GM19351 (cell line): ENCODE measurements around the gene TOR1B.
A peak's percentile ranks its signal among the peaks of the same experiment; 100 is the strongest.
"Not testable (repeated sequence)": the region's sequence is repeated elsewhere in the genome, so short reads cannot be mapped to it uniquely, and the experiment has no call there.

Source experiments
- ATAC-seq: cut with Tn5 transposase; IDR thresholded peaks from one replicate; pipeline ENCODE4 v1.9.1; 2021; ENCODE audit warnings: mild to moderate bottlenecking, moderate library complexity; ENCODE audit not compliant: unreplicated experiment

TOR1B gene, protein sequence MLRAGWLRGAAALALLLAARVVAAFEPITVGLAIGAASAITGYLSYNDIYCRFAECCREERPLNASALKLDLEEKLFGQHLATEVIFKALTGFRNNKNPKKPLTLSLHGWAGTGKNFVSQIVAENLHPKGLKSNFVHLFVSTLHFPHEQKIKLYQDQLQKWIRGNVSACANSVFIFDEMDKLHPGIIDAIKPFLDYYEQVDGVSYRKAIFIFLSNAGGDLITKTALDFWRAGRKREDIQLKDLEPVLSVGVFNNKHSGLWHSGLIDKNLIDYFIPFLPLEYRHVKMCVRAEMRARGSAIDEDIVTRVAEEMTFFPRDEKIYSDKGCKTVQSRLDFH

DNA sequence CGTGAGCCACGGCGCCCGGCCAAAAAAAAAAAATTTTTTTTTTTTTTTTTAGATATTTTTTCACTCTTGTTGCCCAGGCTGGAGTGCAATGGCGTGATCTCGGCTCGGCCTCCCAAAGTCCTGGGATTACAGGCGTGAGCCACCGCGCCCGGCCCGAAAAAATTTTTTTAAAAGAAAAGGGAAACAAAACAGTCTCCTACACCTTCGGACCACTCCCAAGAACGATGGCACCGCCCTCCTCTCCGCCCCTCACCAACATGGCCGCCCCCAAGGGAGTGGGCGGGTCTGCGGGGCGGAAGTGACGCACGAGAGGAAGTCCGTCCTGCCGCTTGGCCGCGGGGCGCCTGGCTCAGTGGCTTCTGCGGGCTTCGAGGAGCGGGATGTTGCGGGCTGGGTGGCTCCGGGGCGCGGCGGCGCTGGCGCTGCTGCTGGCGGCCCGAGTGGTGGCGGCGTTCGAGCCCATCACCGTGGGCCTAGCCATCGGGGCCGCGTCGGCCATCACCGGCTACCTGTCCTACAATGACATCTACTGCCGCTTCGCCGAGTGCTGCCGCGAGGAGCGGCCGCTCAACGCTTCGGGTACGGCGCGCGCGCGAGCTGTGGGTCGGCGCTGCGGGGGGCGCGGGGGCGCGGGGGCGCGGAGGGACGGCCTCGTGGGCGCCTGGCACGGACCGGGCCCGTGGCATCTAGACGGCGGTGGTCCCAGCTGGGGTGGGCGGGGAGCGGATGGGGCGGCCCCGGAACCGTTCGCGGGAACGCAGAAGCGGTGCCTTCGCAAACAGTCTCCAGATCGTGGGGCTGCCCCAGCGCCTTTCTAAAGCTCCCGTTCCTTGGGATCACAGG lies at the start of gene TOR1B:
TOR1B (plus strand) TSS at position 352 of the 843 bp plus-strand sequence; CDS start at position 381, 29 bp downstream.
- ATAC-seq = peak; percentile 95

GRCh38 chr9:129755151-129755550 lies 47.8 kb upstream of the TOR1B start:
- no peak for ATAC-seq

- ATAC-seq = no peak
Measured at GRCh38 chr9:129756191-129756590, 46.8 kb upstream of the TOR1B start.

DNA sequence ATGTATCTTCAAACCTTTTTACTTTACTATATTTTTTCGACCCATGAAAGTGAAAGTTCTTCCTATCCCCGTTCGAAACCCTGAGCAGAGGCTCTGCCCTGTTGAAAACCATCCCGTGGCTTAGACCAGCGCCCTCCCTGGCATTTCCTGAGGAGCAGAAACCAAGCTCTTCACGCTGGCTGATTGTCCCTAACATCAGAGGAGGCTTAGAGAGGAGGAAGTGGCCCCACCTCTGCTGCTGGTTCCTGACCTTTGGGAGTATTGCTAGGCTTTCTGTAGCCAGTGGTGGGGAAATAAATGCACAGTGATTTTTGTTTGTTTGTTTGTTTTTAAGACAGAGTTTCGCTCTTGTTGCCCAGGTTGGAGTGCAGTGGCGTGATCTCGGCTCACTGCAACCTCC lies 45.9 kb upstream of the TOR1B start:
- no peak for ATAC-seq

GRCh38 chr9:129759319-129759718 lies 43.7 kb upstream of the TOR1B start:
- no peak for ATAC-seq

GRCh38 chr9:129759804-129760502 lies 43.0 kb upstream of the TOR1B start:
- ATAC-seq = no peak

DNA sequence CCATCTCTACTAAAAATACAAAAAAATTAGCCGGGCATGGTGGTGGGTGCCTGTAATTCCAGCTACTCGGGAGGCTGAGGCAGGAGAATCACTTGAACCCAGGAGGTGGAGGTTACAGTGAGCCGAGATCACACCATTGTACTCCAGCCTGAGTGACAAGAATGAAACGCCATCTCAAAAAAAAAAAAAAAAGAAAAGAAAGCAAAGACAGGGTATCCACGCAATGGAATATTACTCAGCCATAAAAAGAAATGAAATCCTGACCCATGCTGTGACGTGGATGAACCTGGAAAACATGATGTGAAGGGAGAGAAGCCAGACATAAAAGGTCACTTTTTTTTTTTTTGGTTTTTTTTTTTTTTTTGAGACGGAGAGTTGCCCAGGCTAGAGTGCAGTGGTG lies 42.2 kb upstream of the TOR1B start:
- not testable (repeated sequence) for ATAC-seq

GRCh38 chr9:129761293-129761900 lies 41.6 kb upstream of the TOR1B start:
- no peak for ATAC-seq

- ATAC-seq = no peak
Measured at GRCh38 chr9:129761901-129762369, 41.0 kb upstream of the TOR1B start.

DNA sequence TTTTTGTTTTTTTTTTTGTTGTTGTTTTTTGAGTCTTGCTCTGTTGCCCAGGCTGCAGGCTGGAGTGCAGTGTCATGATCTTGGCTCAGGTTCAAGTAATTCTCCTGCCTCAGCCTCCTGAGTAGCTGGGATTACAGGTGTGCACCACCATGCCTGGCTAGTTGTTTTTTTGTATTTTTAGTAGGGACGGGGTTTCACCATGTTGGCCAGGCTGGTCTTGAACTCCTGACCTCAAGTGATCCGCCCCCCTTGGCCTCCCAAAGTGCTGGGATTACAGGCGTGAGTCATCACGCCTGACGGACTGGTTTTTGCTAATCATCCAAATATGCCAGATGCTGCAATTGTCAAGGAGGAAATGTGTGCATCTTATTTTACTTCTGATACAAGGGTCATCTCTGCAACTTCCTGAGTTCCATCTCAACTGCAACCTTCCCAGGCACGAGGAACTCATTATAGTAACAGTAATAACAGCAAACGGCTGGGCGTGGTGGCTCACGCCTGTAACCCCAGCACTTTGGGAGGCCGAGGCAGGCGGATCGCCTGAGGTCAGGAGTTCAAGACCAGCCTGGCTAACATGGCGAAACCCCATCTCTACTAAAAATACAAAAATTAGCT lies 40.5 kb upstream of the TOR1B start:
- not testable (repeated sequence) for ATAC-seq

DNA sequence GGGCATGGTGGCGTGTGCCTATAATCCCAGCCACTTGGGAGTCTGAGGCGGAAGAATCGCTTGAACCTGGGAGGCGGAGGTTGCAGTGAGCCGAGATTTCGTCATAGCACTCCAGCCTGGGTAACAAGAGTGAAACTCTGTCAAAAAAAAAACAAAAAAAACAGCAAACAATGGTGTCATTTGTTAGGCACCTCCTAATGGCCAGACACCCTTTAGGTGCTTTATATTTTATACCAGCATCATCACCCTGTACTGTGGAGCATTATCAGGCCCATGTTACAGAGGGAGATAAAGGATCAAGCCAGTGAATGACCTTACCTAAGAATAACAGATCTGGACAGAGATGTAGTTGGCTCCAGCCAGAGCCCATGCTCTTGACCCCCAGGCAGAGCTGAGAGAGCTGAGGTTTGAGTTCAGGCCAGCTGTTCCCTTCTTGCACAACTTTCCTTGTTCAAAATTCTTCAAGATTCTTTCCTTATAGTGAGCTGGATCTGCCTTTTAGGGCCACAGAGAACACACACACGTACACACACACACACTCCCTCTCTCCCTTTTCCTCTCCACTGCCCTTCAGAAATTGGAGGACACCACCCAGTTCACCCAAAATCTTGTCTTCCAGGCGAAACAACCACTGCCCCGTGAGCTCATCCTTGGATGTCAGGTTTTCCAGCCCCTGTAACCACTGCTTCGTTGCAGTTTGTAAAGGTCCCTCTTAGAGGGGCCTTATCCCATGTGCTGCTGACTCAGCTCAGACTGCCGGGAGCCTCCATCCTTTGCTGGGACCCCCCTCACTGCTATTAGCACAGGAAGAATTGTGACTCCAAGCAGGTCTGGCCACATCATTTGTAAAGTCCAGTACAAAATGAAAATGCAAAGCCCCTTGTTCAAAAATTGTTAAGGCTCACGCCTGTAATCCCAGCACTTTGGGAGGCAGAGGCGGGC lies 39.7 kb upstream of the TOR1B start:
- ATAC-seq = no peak

DNA sequence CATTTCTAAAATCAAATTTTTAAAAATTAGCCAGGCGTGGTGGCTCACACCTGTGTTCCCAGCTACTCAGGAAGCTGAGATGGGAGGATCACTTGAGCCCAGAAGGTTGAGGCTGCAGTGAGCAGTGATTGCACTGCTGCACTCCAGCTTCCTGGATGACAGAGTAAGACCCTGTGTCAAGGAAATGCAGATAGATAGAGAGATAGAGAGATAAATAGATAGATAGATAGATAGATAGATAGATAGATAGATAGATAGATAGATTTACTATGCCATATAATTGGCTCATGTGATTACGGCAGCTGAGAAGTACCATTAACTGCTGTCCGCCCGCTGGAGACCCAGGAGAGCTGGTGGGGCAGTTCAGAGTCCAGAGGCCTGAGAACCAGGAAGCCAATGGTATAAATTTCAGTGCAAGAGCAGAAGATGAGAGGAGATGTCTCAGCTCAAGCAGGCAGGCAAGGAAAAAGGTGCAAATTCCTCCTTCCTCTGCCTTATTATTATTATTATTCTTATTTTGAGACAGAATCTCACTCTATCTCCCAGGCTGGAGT lies 37.1 kb upstream of the TOR1B start:
- no peak for ATAC-seq

GRCh38 chr9:129768486-129768885 lies 34.5 kb upstream of the TOR1B start:
- no peak for ATAC-seq

GRCh38 chr9:129769669-129770068 lies 33.3 kb upstream of the TOR1B start:
- no peak for ATAC-seq

DNA sequence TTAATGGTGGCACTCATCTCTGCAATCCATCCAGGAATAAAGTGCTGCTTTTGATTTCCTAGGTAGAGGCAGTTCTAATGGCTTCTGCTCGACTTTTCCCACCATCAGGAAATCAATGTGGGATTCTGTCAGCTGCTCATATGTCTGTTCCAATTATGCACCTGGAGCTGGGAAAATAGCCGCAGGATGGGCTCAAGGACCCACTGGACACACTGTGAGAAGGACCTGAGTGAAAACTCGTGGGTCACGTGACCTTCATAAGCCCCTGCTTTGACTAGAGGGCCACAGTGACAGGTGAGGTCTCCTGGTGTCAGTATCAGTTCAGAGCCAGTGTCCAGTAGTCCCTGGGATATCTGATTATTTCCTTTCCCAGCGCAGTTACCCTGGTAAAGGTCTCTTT lies 32.2 kb upstream of the TOR1B start:
- no peak for ATAC-seq

DNA sequence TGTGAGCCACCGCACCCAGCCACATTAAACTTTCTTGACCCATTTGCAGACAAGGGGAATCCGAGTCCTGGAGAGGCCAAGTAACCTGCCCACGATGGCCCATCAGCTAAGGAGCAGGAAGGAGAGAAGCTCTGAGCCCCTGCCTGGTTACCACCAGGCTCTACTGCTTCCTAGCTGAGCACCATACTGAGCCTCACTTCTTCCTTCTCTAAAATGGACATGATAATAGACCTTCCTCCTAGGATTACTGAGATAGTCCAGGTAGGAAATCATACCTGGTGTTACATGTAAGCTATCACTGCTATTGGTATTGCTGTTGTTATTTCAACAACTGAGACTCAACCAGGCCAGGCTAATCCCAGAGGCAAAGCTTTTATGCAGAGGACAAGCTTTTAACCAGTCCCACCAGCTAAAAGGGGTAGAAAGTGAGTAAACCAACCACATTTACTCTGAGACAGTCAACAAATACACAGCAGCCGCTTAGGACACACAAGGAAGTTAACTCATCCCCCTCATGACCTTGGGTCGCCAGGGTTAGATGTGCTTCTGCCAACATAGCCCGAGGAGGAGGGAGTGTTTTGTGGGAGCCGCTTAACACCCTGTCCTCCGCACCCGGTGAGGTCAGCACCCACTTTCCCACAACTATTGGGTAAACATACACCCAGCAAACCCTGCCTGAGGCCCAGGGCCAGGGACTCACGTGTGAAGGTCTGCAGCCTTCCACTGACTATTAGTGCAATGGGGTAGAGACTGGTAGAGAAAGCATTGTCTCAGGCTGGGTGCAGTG lies 29.5 kb upstream of the TOR1B start:
- ATAC-seq = no peak

- ATAC-seq = no peak
Measured at GRCh38 chr9:129774791-129775447, 28.1 kb upstream of the TOR1B start.

DNA sequence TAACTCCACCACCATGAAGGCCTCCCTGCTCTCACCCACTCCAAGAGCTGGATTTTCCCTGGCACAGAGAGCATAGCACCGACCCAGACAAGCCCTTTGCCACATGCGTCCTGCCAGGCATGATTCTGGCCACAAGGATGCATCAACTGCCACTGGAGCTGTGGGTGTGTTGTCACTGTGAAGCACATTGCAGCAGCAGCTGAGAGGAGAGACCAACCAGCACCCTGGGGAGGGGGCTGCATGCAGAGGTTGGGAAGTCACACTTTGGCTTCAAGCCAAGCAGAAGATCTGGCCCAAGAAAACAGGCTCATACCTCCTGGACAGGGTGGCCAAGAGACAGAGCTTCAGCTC lies 27.6 kb upstream of the TOR1B start:
- ATAC-seq = no peak
